IMR-90 (cell line): ENCODE results near the gene FYCO1. TPM values are rescaled to one million over a fixed set of nuclear protein-coding genes. Genes with fewer than 3 reads are reported as not detected.

Experiments used
- ATAC-seq: fragments of 200-7000 bp; cut with Tn5 transposase; 2 replicates; pipeline ENCODE4 v1.9.1; 2020; ENCODE audit warnings: low read depth, mild to moderate bottlenecking, moderate library complexity
- BruUV-seq: library from RNA; stranded (reverse); fragments of 400-500 nt; replicated peaks from 2 replicates; lab custom pipeline; 2021; lab: Mats Ljungman, UMichigan
- CTCF ChIA-PET: fragments of 300-600 bp; formaldehyde crosslinking; extraction: SDS; loops from one replicate; lab custom pipeline; 2021; ENCODE audit warnings: antibody characterized with exemption; lab: Yijun Ruan, JAX
- POLR2A ChIA-PET: fragments of 300-600 bp; sonication (Branson Sonifier 250); formaldehyde crosslinking; loops from one replicate; lab custom pipeline; 2022; ENCODE audit warnings: antibody characterized with exemption; ENCODE audit not compliant: unreplicated experiment; lab: Charles Lee
- DNase-seq: peaks from one replicate; pipeline ENCODE4 v3.0.0; 2013
- H2AFZ ChIP-seq: replicated peaks from 2 replicates; pipeline ENCODE3; 2013; ENCODE audit warnings: low read length, mild to moderate bottlenecking; ENCODE audit not compliant: poor library complexity
- H2AK5ac ChIP-seq: 2 replicates; pipeline ENCODE4 v1.6.1; 2013; ENCODE audit warnings: low read depth, low read length, inconsistent platforms
- H2AK9ac ChIP-seq: replicated peaks from 2 replicates; pipeline ENCODE3; 2013; ENCODE audit warnings: mild to moderate bottlenecking, low read depth, low read length, moderate library complexity; ENCODE audit not compliant: poor library complexity
- H2BK120ac ChIP-seq: 2 replicates; pipeline ENCODE4 v1.6.1; 2013; ENCODE audit warnings: low read depth, low read length, inconsistent platforms
- H2BK15ac ChIP-seq: 3 replicates; pipeline ENCODE4 v1.6.1; 2013; ENCODE audit warnings: low read depth, low read length, inconsistent platforms
- H2BK20ac ChIP-seq: 2 replicates; pipeline ENCODE4 v1.6.1; 2013; ENCODE audit warnings: low read depth, mild to moderate bottlenecking, inconsistent platforms, low read length, moderate library complexity
- H2BK5ac ChIP-seq: 2 replicates; pipeline ENCODE4 v1.6.1; 2013; ENCODE audit warnings: mild to moderate bottlenecking, low read depth, low read length, inconsistent platforms; ENCODE audit not compliant: poor library complexity, severe bottlenecking
- H3K14ac ChIP-seq: replicated peaks from 2 replicates; pipeline ENCODE4 v1.6.1; 2013; ENCODE audit warnings: low read depth, low read length, inconsistent platforms
- H3K18ac ChIP-seq: 2 replicates; pipeline ENCODE4 v1.6.1; 2013; ENCODE audit warnings: low read depth, low read length, control low read depth
- H3K23ac ChIP-seq: 2 replicates; pipeline ENCODE4 v1.6.1; 2013; ENCODE audit warnings: low read depth, low read length, inconsistent platforms
- H3K27ac ChIP-seq: 2 replicates; pipeline ENCODE4 v1.5.1; 2013; ENCODE audit warnings: mild to moderate bottlenecking, control low read depth, low read length; ENCODE audit not compliant: insufficient read depth
- H3K27me3 ChIP-seq: 2 replicates; pipeline ENCODE4 v1.6.1; 2013; ENCODE audit warnings: low read length; ENCODE audit not compliant: control insufficient read depth, insufficient read depth
- H3K36me3 ChIP-seq: 2 replicates; pipeline ENCODE4 v1.6.1; 2013; ENCODE audit warnings: low read length, mixed read lengths; ENCODE audit not compliant: control insufficient read depth, insufficient read depth
- H3K4ac ChIP-seq: 2 replicates; pipeline ENCODE4 v1.6.1; 2013; ENCODE audit warnings: low read depth, low read length, inconsistent platforms
- H3K4me1 ChIP-seq: 2 replicates; pipeline ENCODE4 v1.6.1; 2013; ENCODE audit warnings: low read length, mixed read lengths; ENCODE audit not compliant: control insufficient read depth, insufficient read depth
- H3K4me2 ChIP-seq: 2 replicates; pipeline ENCODE4 v1.6.1; 2013; ENCODE audit warnings: low read depth, mild to moderate bottlenecking, control low read depth, low read length, moderate library complexity
- H3K4me3 ChIP-seq: 2 replicates; pipeline ENCODE4 v1.5.1; 2013; ENCODE audit warnings: low read depth, mild to moderate bottlenecking, control low read depth, low read length, moderate library complexity; ENCODE audit not compliant: insufficient read depth
- H3K56ac ChIP-seq: 2 replicates; pipeline ENCODE4 v1.6.1; 2013; ENCODE audit warnings: low read length, inconsistent platforms; ENCODE audit not compliant: insufficient read depth; ENCODE audit errors: extremely low read depth
- H3K79me1 ChIP-seq, 2 experiments: 2 replicates each; pipeline ENCODE4 v1.6.1; 2013; ENCODE audit warnings: low read length in 2 of 2, inconsistent platforms in 1 of 2, low read depth in 1 of 2
- H3K9ac ChIP-seq: 2 replicates; pipeline ENCODE4 v1.6.1; 2013; ENCODE audit warnings: low read depth, low read length, control low read depth
- H3K9me1 ChIP-seq: 2 replicates; pipeline ENCODE4 v1.6.1; 2013; ENCODE audit warnings: low read length, inconsistent platforms; ENCODE audit not compliant: insufficient read depth
- H3K9me3 ChIP-seq: 2 replicates; pipeline ENCODE4 v1.6.1; 2013; ENCODE audit warnings: low read length; ENCODE audit not compliant: control insufficient read depth, insufficient read depth
- H4K20me1 ChIP-seq: 2 replicates; pipeline ENCODE4 v1.6.1; 2013; ENCODE audit warnings: low read length, inconsistent platforms; ENCODE audit not compliant: insufficient read depth
- H4K5ac ChIP-seq: 2 replicates; pipeline ENCODE4 v1.6.1; 2013; ENCODE audit warnings: mild to moderate bottlenecking, low read depth, low read length, control low read depth
- H4K8ac ChIP-seq, 2 experiments: 2 replicates each; pipeline ENCODE4 v1.6.1; 2013; ENCODE audit warnings: low read depth in 2 of 2, low read length in 2 of 2, control low read depth in 1 of 2, inconsistent platforms in 1 of 2
- H4K91ac ChIP-seq: 2 replicates; pipeline ENCODE4 v1.6.1; 2013; ENCODE audit warnings: low read depth, low read length, inconsistent platforms; ENCODE audit not compliant: insufficient read depth
- CEBPB ChIP-seq: IDR thresholded peaks from 2 replicates; pipeline ENCODE4 v1.6.1; 2012; ENCODE audit warnings: low read depth, low read length, improper control_type of control experiment
- WGBS, 2 experiments: methylation state at CpG; one replicate each; pipeline versions ENCODE4 v1.1.5 to v1.1.7; 2013; ENCODE audit warnings: missing lambda C conversion rate in 2 of 2; ENCODE audit not compliant: insufficient read length in 1 of 2; ENCODE audit errors: extremely low coverage in 2 of 2; 5-methylcytosine and 5-hydroxymethylcytosine counted together
- dilution Hi-C: fragments of 300-500 bp; cut with HindIII; formaldehyde crosslinking; loops from one replicate; pipeline ENCODE4 v1.14.3; 2018; ENCODE audit warnings: low sequenced_read_pairs; ENCODE audit not compliant: unreplicated experiment
- in situ Hi-C: fragments of 300-500 bp; cut with MboI; formaldehyde crosslinking; loops from 3 replicates; pipeline ENCODE4 v1.14.3; 2019; ENCODE audit warnings: low sequenced_read_pairs, inconsistent platforms, mixed read lengths
- intact Hi-C: fragments of 100-400 bp; cut with micrococcal nuclease; formaldehyde crosslinking; loops from 2 replicates; pipeline ENCODE4 v1.10.0; 2022
- polyA plus RNA-seq, 3 experiments: library from polyadenylated mRNA; depleted of rRNA; stranded (reverse); fragments of >200 nt; gene quantifications; 2 replicates each; pipeline ENCODE4 v1.2.3, GENCODE V29; 2012; ENCODE audit warnings: low replicate concordance in 1 of 3
- total RNA-seq: library from RNA; depleted of rRNA; stranded (reverse); fragments of >200 nt; gene quantifications from 2 replicates; pipeline ENCODE4 v1.2.3, GENCODE V29; 2012

The FYCO1 gene
- total and polyA plus RNA-seq, 2 of the 4 experiments (the other 2 are of a cell fraction): 13.7 to 20.1 TPM

DNA sequence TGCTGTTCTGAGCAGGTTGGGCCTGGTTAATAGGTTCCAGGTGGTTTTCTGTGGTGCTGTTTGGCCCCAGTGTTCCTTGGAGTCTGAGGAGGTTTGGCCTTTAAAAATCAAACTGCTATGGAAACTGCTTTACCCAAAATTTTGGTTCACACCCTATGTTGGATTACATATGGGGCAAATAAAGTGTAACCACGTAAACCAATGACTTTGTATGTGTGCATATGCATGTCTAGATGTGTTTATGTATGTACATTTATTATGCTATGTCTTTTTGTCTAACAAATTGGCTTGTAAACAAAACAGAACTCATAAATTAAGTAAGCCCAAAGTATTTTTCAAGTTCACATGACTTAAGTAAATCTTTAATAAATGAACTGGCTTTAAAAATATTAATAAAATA is 40.6 kb upstream of the FYCO1 start:
- no peaks in the 10 kb centered on the region for H3K4me1 ChIP-seq
- BruUV-seq: no TSS peak
- no peak overlapping the region for H3K9ac ChIP-seq
- H2AK5ac ChIP-seq: no peak overlapping the region
- no peaks in the 10 kb centered on the region for H4K20me1 ChIP-seq
- H2BK15ac ChIP-seq: no peak overlapping the region
- no peak overlapping the region for H2BK5ac ChIP-seq
- no CpG with 5 or more reads among the region's 1 CpG for WGBS, 2 experiments
- H2BK20ac ChIP-seq: no peak overlapping the region
- H4K8ac ChIP-seq: no peak overlapping the region
- no peak overlapping the region for H2AK9ac ChIP-seq
- H3K36me3 ChIP-seq: no peaks in the 10 kb centered on the region
- no peaks in the 10 kb centered on the region; the same call in 1 of the 2 replicates for H3K9me1 ChIP-seq
- H3K4me3 ChIP-seq: no peak overlapping the region
- H3K9me3 ChIP-seq: 0 out of 2 replicates have a peak, but pooled peaks cover 2% of the 10 kb centered on the region
- no peak overlapping the region for H3K56ac ChIP-seq
- ChIA-PET POLR2A (no interaction called here), CTCF (no interaction called here)
- H3K4ac ChIP-seq: no peak overlapping the region
- no peaks in the 10 kb centered on the region for H3K79me1 ChIP-seq
- dilution Hi-C loops: no loop called here
- H3K4me2 ChIP-seq: no peak overlapping the region
- no peak overlapping the region for H3K18ac ChIP-seq
- no peak overlapping the region for H3K27ac ChIP-seq
- H2BK120ac ChIP-seq: no peak overlapping the region
- no peak overlapping the region for H3K23ac ChIP-seq
- no peak overlapping the region for H4K5ac ChIP-seq
- DNase-seq: no peak
- H2AFZ ChIP-seq: no peak overlapping the region
- in situ Hi-C loops: no loop called here
- peaks cover 11% of the 10 kb centered on the region for H3K27me3 ChIP-seq
- intact Hi-C loops: no loop called here
- TF ChIP-seq CEBPB: no peak
- H4K91ac ChIP-seq: no peak overlapping the region
- no peak overlapping the region for H3K14ac ChIP-seq
- ATAC-seq: no peak
